ENCODE results near the gene LRRFIP1.

LRRFIP1 gene

GRCh38 chr2:237585590-237586221 is 41.7 kb upstream of the LRRFIP1 start:
- no peak for TF ChIP-seq CTCF (IDR thresholded peaks at IDR 0.05; ENCODE audit: low read length, missing control alignments)
- no peak for DNase-seq (ENCODE audit: low read depth)
- no peak overlapping the region for H3K4me3 ChIP-seq (replicated peaks; ENCODE audit: low read depth, low read length)

- DNase-seq (ENCODE audit: low read depth): no peak
- no peak for TF ChIP-seq CTCF (IDR thresholded peaks at IDR 0.05; ENCODE audit: low read length, missing control alignments)
- H3K4me3 ChIP-seq (replicated peaks; ENCODE audit: low read depth, low read length): no peak overlapping the region
Observed at GRCh38 chr2:237588044-237588696, 39.2 kb upstream of the LRRFIP1 start.

GRCh38 chr2:237590272-237591140 is 36.9 kb upstream of the LRRFIP1 start, which contains the start of gene RAB17:
Gene RAB17 (minus strand): TSS chr2:237590734. CDS start chr2:237586154, 4,580 bp downstream.
- no peak for TF ChIP-seq CTCF (IDR thresholded peaks at IDR 0.05; ENCODE audit: low read length, missing control alignments)
- no peak within 1 kb of the TSS for H3K4me3 ChIP-seq (replicated peaks; ENCODE audit: low read depth, low read length)
- peak; percentile 46 for DNase-seq (ENCODE audit: low read depth)

GRCh38 chr2:237591141-237591881 is 36.1 kb upstream of the LRRFIP1 start:
- no peak overlapping the region for H3K4me3 ChIP-seq (replicated peaks; ENCODE audit: low read depth, low read length)
- no peak for TF ChIP-seq CTCF (IDR thresholded peaks at IDR 0.05; ENCODE audit: low read length, missing control alignments)
- DNase-seq (ENCODE audit: low read depth): peak; percentile 59

GRCh38 chr2:237592425-237592980 is 34.9 kb upstream of the LRRFIP1 start:
- no peak for TF ChIP-seq CTCF (IDR thresholded peaks at IDR 0.05; ENCODE audit: low read length, missing control alignments)
- no peak for DNase-seq (ENCODE audit: low read depth)
- H3K4me3 ChIP-seq (replicated peaks; ENCODE audit: low read depth, low read length): no peak overlapping the region

GRCh38 chr2:237593036-237593435 is 34.4 kb upstream of the LRRFIP1 start:
- DNase-seq (ENCODE audit: low read depth): no peak
- no peak overlapping the region for H3K4me3 ChIP-seq (replicated peaks; ENCODE audit: low read depth, low read length)
- TF ChIP-seq CTCF (IDR thresholded peaks at IDR 0.05; ENCODE audit: low read length, missing control alignments): no peak
